Occipital lobe (tissue), 2 donors: Measurements from ENCODE around the gene EFCAB14. TPM values are rescaled to one million over a fixed set of nuclear protein-coding genes. Genes with fewer than 3 reads are reported as not detected.
"Not testable (repeated sequence)": the region's sequence is repeated elsewhere in the genome, so short reads cannot be mapped to it uniquely, and the experiment has no call there.

Source experiments
- DNase-seq: peaks from one replicate; lab custom pipeline; 2025; lab: John Stamatoyannopoulos, UW
- total RNA-seq: library from RNA; depleted of rRNA; stranded (reverse); fragments of >200 nt; gene quantifications from one replicate; pipeline ENCODE4 v1.2.3, GENCODE V29; 2014

EFCAB14 gene
- total RNA-seq, result 13.6 TPM

- DNase-seq, result peak; percentile 94
Observed at GRCh38 chr1:46718727-46719622, at the start of gene EFCAB14. Gene EFCAB14, minus strand, starts transcription at chr1:46719114. Its CDS starts 1,027 bp downstream, at chr1:46718087.

DNA sequence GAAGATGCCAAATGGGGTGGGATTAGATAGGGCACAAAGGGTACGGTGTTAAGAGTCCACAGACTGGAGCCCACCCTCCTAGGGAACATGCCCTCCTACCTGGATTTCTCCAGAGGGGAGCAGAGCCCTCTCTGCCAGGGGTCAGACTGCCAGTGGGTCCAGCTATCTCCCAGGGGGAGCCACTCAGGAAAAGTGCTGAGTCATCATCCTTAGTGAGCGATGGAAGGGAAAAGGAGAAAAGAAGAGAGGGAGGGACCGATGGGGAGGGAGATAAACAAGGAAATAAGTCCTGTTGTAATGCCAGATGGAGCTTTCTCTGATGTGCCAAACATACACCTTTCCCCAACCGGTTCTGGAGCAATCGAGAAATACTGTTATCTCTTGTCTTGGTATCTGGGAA, 49.5 kb upstream of the EFCAB14 start:
- DNase-seq, result no peak

GRCh38 chr1:46767649-46768282, 48.9 kb upstream of the EFCAB14 start:
- DNase-seq, result no peak

- DNase-seq, result no peak
Observed at GRCh38 chr1:46764402-46764801, 45.5 kb upstream of the EFCAB14 start.

DNA sequence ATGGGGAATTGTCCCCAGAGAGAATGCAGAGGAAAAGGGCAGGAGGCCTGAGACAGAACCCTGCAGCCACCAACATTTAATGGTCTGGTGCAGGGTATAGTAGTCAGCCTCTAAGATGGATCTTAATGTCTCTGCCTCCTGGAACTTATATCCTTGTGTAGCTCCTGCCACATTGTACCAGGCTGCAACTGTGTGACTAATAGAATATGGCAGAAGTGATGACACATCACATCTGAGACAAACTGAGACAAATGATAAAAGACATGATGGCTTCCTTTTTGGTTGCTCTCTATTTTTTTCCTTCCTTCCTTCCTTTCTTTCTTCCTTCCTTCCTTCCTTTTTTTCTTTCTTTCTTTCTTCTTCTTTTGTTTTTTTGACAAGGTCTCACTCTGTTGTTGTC, 42.8 kb upstream of the EFCAB14 start:
- DNase-seq, result no peak

GRCh38 chr1:46760558-46761166, 41.7 kb upstream of the EFCAB14 start:
- DNase-seq, result no peak

- DNase-seq, result no peak
Observed at GRCh38 chr1:46757956-46758528, 39.1 kb upstream of the EFCAB14 start.

DNA sequence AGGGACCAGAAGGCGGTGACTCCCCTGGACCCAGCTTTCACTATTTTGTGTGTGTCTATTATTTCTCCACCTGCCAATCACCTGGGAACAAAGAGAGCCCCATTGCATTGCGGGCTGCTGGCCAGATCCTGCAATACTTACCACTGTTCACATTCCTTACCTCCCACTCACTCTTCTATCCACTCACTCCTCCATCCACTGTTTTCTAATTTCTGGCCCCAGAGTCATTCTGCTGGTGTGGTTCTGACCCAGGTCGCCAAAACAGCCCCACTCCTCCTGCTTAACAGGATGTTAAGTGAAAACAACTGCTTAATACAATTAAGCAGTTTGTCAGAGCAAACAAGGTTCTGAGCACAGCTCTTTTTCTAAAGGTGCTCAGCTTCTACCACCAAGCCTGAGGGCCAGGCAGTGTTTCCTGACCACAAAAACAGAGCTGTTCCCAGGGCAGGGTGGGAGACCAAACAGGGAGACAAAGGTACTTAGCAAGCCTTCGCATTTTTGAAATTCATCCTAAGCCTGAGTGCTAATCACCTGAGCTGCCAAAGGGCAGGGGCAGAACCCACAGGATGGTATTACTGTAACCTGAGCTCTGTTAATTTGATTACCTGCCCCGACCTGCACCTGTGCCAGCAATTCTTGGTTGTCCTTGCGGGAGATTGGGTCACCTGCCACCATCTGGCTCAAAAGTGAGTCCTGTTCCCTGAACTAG, 38.5 kb upstream of the EFCAB14 start:
- no peak for DNase-seq

- no peak for DNase-seq
Observed at GRCh38 chr1:46755121-46755520, 36.2 kb upstream of the EFCAB14 start.

DNA sequence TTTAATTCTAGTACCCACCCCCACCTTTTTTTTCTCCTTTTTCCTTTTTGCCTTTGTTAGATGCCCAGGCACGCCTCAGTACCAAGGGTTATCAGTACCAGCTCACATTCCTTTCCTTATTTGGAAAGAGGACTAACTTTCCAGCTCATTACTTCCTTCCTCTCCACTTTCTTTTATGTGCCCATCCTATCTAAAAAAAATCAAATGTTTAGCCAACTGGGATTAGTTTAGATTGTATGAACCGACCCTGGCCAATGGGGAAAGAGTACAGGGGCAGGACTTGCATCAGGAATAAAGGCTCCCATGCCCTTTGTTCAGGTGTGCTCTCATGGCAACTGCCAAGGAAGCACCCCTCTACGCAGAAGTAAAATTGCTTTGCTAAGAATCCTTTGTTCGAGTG, 35.8 kb upstream of the EFCAB14 start:
- DNase-seq, result not testable (repeated sequence)

DNA sequence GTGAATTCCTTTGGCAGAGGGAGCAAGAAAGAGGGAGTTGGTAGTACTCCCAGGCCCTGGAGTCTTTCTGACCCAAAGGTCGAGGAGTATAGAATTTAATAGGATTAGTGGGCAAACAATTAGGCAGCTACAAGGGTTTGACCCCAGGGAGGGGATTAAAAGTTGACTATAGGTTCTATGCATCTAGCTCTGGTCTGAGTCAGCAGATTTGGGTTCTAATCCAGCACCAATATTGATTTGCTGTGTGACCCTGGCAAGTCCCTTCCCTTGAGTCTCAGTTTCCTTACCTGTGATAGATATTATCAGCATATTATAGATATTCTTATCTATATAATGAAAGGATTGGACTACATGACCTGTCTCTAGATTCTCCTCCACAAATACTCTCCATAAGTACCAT, 35.1 kb upstream of the EFCAB14 start:
- DNase-seq, result no peak

DNA sequence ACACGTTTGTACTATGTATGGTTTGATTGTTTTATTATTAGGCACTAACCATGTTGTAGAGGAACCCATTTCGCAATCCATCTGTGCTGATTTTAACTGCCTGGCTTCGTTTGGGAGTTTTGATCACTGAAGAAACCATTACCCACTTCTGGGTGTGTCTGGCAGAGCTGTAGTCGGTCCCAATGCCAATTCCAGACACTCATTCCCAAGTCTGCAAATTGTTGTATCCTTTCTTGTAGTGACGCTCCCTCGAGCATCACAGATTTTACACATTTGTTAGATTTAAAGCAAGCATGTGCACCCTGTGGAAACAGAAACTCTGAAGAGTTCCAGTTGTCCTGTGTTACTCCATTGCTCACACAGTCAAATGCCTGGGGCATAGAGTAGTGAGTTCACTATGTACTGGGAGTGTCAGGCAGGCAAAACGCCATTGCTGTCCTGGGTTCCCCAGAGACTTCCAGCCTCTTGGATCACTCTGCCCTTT, 31.0 kb upstream of the EFCAB14 start:
- no peak for DNase-seq

DNA sequence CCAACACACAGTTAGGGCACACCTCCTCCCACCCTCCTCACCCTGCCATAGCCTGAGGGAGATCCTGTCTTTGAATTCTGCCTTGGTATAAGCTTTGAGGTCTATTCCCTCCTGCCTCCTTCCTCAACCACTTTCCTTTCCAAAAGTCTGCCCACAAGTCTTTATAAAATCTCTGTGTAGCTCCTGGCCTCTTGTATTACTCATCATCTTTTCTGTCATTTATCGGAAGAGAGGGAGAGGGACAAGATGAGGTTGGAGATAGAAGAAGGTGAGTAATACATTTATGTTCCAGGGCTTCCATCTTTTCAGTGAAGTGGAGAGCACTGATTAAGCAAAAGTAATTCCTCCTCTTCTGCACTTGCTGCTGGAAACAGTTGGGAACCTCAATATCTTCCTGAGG, 30.5 kb upstream of the EFCAB14 start:
- no peak for DNase-seq

DNA sequence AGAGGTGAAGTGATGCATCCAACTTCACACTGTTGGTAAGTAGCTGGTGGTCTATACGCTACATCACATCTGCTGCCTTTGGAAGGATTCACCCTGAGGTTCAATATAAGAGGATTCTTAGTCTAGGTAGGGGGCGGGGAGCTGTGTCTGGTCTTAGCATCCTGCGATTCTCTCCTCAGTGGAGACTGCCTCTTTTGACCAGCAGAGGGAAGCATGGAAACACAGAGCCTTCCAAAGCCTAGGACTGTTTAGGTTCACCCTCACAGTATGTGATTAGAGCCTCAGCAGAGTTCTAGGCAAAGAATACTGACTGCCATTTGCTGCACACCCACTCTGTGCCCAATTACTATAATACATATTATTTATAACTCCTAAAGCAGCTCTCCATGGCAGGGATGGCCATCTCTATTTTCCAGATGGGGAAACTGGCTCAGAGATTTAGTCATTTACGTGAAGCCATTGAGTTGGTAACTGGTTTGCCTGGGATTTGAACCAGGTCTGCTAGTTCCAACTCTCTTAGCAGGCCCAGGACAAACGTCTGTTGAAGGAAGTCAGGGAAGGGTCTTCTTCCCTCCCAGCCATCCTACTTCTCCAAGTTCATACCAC, 28.9 kb upstream of the EFCAB14 start:
- no peak for DNase-seq

GRCh38 chr1:46742069-46742468, 23.2 kb upstream of the EFCAB14 start:
- DNase-seq, result no peak

- DNase-seq, result no peak
Observed at GRCh38 chr1:46735708-46736324, 16.9 kb upstream of the EFCAB14 start.

DNA sequence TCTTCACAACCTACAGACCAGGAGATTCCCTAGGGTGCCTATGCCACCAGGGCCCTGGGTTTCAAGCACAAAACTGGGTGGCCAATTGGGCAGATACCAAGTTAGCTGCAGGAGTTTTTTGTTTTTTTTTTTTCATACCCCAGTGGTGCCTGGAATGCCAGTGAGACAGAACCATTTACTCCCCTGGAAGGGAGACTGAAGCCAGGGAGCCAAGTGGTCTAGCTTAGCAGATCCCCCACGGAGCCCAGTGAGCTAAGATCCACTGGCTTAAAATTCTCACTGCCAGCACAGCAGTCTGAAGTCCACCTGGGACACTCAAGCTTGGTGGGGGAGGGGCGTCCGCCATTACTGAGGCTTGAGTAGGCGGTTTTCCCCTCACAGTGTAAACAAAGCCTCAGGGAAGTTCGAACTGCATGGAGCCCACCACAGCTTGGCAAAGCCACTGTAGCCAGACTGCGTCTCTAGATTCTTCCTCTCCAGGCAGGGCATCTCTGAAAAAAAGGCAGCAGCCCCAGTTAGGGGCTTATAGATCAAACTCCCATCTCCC, 9.5 kb upstream of the EFCAB14 start:
- DNase-seq, result not testable (repeated sequence)

DNA sequence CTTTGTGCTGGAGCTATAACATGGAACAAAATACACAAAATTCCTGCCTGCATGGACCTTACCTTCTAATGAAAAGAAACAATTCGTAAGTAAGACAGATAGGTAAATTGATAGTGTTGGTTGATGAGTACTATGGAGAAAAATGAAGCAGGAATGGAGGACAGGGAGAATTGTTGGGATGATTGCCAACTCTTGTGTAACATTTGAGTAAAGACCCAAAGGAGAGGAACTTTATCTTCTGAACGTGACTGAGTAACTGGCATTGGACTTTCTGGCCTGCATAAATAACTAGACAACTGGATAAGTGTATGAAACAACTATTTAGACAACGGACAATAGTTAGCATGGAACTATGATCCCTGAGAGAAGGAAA, 6.8 kb upstream of the EFCAB14 start:
- no peak for DNase-seq

- peak; percentile 7 for DNase-seq
Observed at GRCh38 chr1:46724991-46725735, 6.2 kb upstream of the EFCAB14 start.
